ENCODE measurements around the gene OR10A6.

Gene OR10A6

DNA sequence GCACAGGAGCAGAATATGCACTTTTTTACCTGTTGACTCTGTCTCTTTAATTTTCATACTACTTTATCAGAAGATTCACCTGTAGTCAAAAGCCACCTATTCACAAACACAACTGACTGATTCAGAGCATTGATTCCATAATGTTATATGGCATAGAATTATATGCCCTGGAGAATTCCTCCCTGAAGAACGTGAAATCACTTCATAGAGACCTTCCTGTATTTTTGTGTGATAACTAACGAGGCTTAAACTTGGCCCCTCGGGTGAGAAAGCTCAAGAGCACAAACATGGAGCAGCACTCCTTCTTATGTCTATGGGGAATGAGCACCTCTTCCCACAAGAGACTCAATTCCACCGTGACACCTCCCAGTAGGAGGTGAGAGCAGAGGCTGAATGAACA is at the start of gene OR10A6:
TSS of gene OR10A6 (minus strand) at position 101 of the 400 bp plus-strand sequence. CDS start 2,606 bp downstream, outside the sequence.
- TF ChIP-seq GATA3 (IDR thresholded peaks at IDR 0.05; ENCODE audit: low read depth, low read length) (no peak), GATA2 (IDR thresholded peaks at IDR 0.05; ENCODE audit: low read depth, low read length) (no peak)

DNA sequence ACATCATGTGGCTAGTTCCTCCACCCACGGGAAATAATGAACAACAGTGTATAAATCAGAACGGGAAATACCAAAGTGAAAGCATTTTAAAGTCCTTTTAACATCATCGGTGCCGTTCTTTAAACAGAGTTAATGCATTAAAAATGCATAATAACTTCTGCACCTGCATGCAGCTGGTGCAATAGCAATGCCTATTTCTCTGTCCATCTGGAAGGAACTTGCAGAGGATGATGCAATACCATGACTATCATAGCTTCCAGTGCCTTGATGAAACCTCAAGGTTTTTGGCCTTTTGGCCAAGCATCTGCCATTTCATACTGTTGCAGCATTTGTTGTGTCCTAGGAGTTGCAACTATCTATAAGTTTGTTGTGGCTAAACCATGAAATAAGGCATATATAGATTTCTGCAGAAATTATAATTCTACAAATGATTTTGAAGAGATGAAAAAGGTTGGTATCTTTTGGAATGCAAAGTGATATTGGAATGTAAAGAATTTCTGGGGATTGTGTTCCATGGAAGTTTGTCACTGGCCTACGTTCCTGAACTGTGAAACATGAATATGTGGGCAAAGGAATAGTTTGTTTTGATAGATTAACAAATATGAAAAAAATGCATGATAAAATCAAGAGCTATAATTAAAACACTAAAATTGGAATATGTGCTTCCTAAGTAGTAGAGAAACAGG is 46.3 kb upstream of the OR10A6 start:
- TF ChIP-seq GATA3 (IDR thresholded peaks at IDR 0.05; ENCODE audit: low read depth, low read length) (no peak), GATA2 (IDR thresholded peaks at IDR 0.05; ENCODE audit: low read depth, low read length) (no peak)

DNA sequence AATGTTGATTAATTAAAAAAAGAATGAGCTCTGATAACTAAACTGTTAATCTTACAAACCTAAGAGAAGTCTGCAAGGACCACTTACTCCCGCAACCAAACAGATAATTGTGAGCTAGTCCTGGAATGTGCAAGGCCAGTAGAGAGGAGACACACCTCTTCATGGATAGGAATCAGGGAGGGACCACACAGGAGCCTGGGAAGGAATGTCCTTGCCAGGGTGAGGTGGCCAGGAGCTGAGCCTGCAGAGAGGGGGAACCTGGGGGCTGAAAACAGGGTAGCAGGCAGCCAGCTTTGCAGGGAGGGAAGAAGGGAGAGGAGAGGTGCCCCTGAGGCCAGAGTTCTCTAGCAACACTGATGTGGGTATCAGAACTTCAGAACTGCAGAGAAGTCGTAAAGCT is 43.6 kb upstream of the OR10A6 start:
- no peak for TF ChIP-seq GATA2 (IDR thresholded peaks at IDR 0.05; ENCODE audit: low read depth, low read length)
- TF ChIP-seq GATA3 (IDR thresholded peaks at IDR 0.05; ENCODE audit: low read depth, low read length): no peak

GRCh38 chr11:7973011-7973410 is 41.9 kb upstream of the OR10A6 start:
- TF ChIP-seq GATA2 (IDR thresholded peaks at IDR 0.05; ENCODE audit: low read depth, low read length): no peak
- no peak for TF ChIP-seq GATA3 (IDR thresholded peaks at IDR 0.05; ENCODE audit: low read depth, low read length)

DNA sequence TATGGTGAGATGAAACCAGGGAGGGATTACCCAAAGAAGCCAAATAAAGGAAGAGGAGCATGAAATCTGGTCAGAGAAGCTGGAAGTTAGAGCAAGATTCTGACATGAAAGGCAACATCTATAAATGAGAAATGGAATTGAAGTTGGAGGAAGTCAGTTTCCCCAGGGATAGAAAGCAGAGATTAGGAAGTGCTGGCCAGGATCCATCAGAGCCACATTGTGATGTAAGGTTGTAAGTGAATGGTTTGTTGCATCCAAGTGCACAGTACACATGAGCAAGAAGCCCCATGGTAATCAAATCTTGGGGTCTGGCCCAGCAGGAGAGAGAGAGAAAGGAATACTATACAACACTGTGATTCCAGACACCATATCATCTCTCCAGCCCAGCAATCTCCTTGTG is 40.8 kb upstream of the OR10A6 start:
- TF ChIP-seq GATA2 (IDR thresholded peaks at IDR 0.05; ENCODE audit: low read depth, low read length) (no peak), GATA3 (IDR thresholded peaks at IDR 0.05; ENCODE audit: low read depth, low read length) (no peak)

GRCh38 chr11:7969756-7970646 is 38.9 kb upstream of the OR10A6 start:
- TF ChIP-seq GATA2 (IDR thresholded peaks at IDR 0.05; ENCODE audit: low read depth, low read length) (no peak), GATA3 (IDR thresholded peaks at IDR 0.05; ENCODE audit: low read depth, low read length) (no peak)

DNA sequence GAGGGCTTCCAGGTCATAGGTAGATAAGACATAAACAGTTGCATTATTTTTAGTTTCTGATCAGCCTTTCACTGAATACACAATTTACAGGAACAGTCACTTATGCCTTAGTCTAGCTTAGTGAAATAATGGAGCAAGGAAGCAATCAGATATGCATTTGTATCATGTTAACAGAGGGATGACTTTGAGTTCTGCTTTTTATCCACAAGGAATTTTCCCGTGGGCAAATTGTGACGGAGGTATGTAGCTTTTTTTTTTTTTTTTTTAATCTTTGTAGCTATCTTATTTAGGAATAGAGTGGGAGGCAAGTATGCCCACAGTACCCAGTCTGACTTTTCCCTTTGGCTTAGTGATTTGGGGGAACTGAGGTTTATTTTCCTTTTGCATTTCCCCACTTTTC is 37.6 kb upstream of the OR10A6 start:
- TF ChIP-seq GATA2 (IDR thresholded peaks at IDR 0.05; ENCODE audit: low read depth, low read length): no peak
- no peak for TF ChIP-seq GATA3 (IDR thresholded peaks at IDR 0.05; ENCODE audit: low read depth, low read length)

DNA sequence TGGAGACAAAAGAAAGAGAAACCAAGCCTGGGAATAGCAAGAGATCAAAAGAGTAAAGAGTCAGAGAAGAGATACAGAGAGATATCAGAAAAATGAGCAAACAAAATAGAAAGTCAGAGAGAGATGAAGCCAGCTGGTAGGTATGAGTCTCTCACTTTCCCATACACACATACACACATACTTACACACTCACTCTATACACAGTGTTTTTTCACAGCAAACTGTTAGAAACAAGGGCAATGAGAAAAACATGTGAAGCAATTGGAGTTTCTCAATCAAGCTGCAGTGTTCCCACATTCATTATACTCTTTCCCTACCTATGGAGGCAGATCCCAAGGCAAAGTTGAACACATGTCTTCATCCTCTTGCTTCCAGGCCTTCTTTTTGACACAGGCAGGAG is 36.8 kb upstream of the OR10A6 start:
- TF ChIP-seq GATA2 (IDR thresholded peaks at IDR 0.05; ENCODE audit: low read depth, low read length): no peak
- TF ChIP-seq GATA3 (IDR thresholded peaks at IDR 0.05; ENCODE audit: low read depth, low read length): no peak

GRCh38 chr11:7967097-7967496 is 36.0 kb upstream of the OR10A6 start:
- TF ChIP-seq GATA2 (IDR thresholded peaks at IDR 0.05; ENCODE audit: low read depth, low read length) (no peak), GATA3 (IDR thresholded peaks at IDR 0.05; ENCODE audit: low read depth, low read length) (no peak)

DNA sequence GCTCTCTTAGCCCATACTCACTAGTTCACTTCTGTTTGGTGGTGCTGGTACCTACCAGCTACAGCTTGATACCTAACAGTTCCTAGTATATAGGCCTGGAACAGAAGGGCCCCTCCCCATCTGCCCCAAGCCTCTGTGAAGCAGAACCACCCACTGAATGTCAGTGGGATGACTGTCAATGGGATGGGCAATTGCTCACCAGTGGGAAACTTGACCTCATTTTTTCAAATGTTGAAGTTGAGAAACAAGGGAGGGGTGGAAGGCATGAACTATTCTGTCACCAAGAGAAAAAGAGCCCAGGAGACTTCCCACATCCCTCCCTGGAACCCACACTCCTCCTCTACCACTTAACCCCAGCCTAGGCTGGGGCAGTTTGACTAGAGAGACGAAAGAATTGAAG is 34.3 kb upstream of the OR10A6 start, which contains the start of gene NLRP10:
TSS of gene NLRP10 (minus strand) at position 62 of the 400 bp plus-strand sequence. CDS start 1,952 bp downstream, outside the sequence.
- TF ChIP-seq GATA3 (IDR thresholded peaks at IDR 0.05; ENCODE audit: low read depth, low read length): no peak
- TF ChIP-seq GATA2 (IDR thresholded peaks at IDR 0.05; ENCODE audit: low read depth, low read length): no peak

GRCh38 chr11:7964873-7965272 is 33.8 kb upstream of the OR10A6 start:
- TF ChIP-seq GATA2 (IDR thresholded peaks at IDR 0.05; ENCODE audit: low read depth, low read length) (no peak), GATA3 (IDR thresholded peaks at IDR 0.05; ENCODE audit: low read depth, low read length) (no peak)

DNA sequence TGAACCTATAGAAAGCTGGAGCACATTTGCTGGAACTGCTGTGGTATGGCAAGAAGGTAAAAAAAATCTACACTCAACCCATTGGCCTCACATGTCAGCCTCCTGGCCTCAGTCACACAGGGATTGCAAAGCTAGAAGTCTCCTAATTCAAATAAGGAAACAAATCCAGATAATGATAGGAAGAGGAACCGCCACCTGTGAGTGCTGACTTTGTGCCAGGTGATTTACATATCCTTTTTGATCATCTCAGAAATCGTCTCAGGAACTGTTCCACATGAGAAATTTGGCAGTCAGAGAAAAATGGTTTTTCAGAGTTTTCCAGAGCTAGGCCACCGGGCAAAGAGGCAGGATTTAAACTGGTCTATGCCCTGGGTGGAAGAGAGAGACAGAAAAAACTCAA is 33.2 kb upstream of the OR10A6 start:
- no peak for TF ChIP-seq GATA3 (IDR thresholded peaks at IDR 0.05; ENCODE audit: low read depth, low read length)
- TF ChIP-seq GATA2 (IDR thresholded peaks at IDR 0.05; ENCODE audit: low read depth, low read length): no peak

DNA sequence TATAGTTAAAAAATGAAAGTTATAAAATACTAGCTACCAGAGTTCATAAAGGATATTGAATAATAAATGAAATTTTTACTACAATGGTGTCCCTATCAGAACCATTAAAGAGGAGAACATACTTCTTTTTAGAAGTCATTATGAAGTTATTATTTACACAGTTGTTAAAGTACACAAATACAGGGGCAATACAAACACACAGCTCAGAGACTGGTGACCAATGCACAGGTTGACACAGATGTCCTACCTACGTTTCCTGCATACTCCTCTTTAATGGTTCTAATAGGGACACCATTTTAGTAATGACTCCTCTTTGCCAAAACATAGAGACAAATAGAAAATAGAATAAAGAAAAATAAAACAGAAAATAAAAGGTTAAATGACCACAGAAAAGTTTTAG is 24.1 kb upstream of the OR10A6 start:
- TF ChIP-seq GATA2 (IDR thresholded peaks at IDR 0.05; ENCODE audit: low read depth, low read length): no peak
- no peak for TF ChIP-seq GATA3 (IDR thresholded peaks at IDR 0.05; ENCODE audit: low read depth, low read length)

- TF ChIP-seq GATA2 (IDR thresholded peaks at IDR 0.05; ENCODE audit: low read depth, low read length) (no peak), GATA3 (IDR thresholded peaks at IDR 0.05; ENCODE audit: low read depth, low read length) (no peak)
These were observed 18.9 kb upstream of the OR10A6 start for GRCh38 chr11:7949934-7950333.

DNA sequence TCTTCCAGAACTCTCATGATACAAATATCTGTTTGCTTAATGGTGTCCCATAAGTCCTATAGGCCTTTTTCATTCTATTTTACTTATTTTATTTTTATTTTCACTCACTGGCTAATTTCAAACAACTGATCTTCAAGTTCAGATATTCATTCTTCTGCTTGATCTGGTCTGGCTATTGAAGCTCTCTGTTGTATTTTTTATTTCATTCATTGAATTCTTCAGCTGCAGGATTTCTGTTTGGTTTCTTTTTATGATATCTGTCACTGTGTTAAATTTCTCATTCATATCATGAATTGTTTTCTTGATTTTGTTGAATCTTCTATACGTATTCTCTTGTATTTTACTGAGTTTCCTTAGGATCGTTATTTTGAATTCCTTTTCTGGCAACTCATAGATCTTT is 13.1 kb upstream of the OR10A6 start:
- no peak for TF ChIP-seq GATA2 (IDR thresholded peaks at IDR 0.05; ENCODE audit: low read depth, low read length)
- no peak for TF ChIP-seq GATA3 (IDR thresholded peaks at IDR 0.05; ENCODE audit: low read depth, low read length)
